Measurements from ENCODE around the gene VSIG10L2.

DNA sequence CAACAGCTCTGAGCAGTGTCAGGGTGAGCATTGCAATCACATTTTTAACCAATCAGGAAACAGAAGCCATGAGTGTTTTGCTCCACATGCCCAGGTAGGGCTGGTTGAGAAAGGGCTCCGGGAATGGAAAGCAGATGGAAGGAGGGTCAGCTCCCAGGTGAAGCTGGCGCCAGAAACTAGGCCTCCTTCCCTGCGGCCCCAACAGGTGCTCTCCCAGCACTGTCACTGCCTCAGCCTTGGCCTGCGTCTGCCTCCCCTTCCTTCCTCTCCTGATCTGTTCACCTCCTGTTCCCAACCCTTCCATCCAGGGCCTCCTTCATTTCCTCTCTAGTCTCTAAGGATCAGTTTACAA lies 4.6 kb upstream of the VSIG10L2 start:
- TF ChIP-seq, protein P1, sequence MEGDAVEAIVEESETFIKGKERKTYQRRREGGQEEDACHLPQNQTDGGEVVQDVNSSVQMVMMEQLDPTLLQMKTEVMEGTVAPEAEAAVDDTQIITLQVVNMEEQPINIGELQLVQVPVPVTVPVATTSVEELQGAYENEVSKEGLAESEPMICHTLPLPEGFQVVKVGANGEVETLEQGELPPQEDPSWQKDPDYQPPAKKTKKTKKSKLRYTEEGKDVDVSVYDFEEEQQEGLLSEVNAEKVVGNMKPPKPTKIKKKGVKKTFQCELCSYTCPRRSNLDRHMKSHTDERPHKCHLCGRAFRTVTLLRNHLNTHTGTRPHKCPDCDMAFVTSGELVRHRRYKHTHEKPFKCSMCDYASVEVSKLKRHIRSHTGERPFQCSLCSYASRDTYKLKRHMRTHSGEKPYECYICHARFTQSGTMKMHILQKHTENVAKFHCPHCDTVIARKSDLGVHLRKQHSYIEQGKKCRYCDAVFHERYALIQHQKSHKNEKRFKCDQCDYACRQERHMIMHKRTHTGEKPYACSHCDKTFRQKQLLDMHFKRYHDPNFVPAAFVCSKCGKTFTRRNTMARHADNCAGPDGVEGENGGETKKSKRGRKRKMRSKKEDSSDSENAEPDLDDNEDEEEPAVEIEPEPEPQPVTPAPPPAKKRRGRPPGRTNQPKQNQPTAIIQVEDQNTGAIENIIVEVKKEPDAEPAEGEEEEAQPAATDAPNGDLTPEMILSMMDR (IDR thresholded peaks at IDR 0.05): no peak
- TF ChIP-seq POLR2A (IDR thresholded peaks at IDR 0.05) (no peak), POLR2AphosphoS5 (IDR thresholded peaks at IDR 0.05; ENCODE audit: insufficient read depth in 1 of 2, low read depth in 1 of 2) (no peak)

All from vagina (tissue), 2 donors.